ENCODE data around the gene SKI. TPM values are rescaled to one million over a fixed set of nuclear protein-coding genes. Genes with fewer than 3 reads are reported as not detected.

Gene SKI
- total RNA-seq, 6 experiments from 2014 or later: 23.7 to 84.8 (median 31.4) TPM

DNA sequence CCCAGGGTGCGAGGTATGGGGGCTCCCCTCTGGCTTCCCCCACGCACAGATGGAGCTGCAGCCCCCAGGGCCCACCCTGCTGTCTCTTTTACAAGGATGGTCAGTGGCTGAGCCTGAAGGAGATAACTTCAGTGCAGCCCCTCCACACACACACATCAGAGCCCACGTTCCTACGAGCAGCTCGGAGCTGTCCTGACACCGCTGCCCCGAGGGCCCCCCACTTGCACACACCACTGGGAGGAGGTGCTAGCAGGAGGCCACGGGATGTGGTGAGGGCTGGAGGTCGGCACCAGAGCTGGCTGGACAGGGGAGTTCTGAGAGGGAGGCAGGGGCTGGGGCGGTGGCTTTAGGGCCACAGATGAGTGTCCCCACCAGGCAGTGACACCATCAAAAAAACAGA lies 109.4 kb downstream of the SKI start:
- no peaks in the 10 kb centered on the region for H3K27me3 ChIP-seq
- DNase-seq (no peak), ATAC-seq (no peak)
- no peak for TF ChIP-seq POLR2A (IDR thresholded peaks at IDR 0.05)
- H3K9me3 ChIP-seq: no peaks in the 10 kb centered on the region
- H3K36me3 ChIP-seq: no peaks in the 10 kb centered on the region
- WGBS (ENCODE audit: insufficient coverage, low coverage, low lambda C conversion rate, missing lambda C conversion rate): 60% methylated on average over 1 of the region's 10 CpGs
- H3K4me1 ChIP-seq: no peaks in the 10 kb centered on the region
- intact Hi-C loops (cut with DNase I): no loop called here
- no peak overlapping the region for H3K4me3 ChIP-seq
- no peak overlapping the region for H3K27ac ChIP-seq

DNA sequence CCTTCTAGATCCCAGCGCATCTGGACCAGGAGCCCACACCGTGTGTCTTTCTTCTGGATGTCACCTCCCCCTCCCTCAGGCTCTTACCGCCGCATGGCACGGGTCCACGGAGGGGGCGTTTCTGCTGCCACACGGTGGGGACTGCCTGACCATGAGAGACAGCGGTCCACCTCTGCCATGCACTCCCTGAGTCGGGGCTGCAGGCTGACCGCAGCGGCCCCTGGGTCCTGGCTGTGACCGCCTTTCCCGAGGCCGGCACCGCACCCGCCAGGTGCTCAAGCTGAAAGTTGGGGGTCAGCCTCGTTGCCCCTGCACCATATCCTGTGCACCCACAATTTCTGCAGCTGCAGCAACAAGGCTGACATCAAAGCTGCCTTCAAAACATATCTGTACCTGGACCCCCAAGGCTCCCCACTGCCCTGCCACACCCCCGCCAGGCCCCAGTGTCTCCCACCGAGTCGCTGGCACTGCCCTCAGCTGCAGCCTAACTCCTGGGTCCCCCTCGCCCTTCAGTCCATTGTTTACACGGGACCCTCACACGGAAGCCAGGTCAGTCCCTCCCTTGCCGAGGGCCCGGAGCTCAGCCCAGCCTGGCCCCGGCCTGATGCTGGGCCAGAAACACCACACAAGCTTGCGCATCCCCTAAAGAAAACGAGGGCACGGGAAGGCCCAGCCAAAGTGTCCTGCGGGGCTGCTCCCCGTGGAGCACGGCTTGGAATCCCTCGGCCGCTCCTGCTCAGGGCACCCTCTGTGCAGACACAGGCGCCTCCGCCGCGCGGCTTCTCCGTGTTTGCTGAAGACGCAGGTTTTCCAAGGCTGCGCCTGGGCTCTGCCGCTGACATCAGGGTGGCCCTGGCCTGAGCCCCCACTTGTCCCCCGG lies 111.3 kb downstream of the SKI start:
- no peak for DNase-seq
- no peak for ATAC-seq
- Histone ChIP-seq H3K27me3 (no peaks in the 10 kb centered on the region), H3K9me3 (no peaks in the 10 kb centered on the region), H3K4me3 (no peak overlapping the region), H3K4me1 (no peaks in the 10 kb centered on the region), H3K27ac (no peak overlapping the region), H3K36me3 (no peaks in the 10 kb centered on the region)
- intact Hi-C loops (cut with DNase I): no loop called here
- 75% methylated on average over 13 of the region's 45 CpGs for WGBS (ENCODE audit: insufficient coverage, low coverage, low lambda C conversion rate, missing lambda C conversion rate)
- no peak for TF ChIP-seq POLR2A (IDR thresholded peaks at IDR 0.05)
- TF ChIP-seq, protein P1, sequence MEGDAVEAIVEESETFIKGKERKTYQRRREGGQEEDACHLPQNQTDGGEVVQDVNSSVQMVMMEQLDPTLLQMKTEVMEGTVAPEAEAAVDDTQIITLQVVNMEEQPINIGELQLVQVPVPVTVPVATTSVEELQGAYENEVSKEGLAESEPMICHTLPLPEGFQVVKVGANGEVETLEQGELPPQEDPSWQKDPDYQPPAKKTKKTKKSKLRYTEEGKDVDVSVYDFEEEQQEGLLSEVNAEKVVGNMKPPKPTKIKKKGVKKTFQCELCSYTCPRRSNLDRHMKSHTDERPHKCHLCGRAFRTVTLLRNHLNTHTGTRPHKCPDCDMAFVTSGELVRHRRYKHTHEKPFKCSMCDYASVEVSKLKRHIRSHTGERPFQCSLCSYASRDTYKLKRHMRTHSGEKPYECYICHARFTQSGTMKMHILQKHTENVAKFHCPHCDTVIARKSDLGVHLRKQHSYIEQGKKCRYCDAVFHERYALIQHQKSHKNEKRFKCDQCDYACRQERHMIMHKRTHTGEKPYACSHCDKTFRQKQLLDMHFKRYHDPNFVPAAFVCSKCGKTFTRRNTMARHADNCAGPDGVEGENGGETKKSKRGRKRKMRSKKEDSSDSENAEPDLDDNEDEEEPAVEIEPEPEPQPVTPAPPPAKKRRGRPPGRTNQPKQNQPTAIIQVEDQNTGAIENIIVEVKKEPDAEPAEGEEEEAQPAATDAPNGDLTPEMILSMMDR (IDR thresholded peaks at IDR 0.05): no peak

DNA sequence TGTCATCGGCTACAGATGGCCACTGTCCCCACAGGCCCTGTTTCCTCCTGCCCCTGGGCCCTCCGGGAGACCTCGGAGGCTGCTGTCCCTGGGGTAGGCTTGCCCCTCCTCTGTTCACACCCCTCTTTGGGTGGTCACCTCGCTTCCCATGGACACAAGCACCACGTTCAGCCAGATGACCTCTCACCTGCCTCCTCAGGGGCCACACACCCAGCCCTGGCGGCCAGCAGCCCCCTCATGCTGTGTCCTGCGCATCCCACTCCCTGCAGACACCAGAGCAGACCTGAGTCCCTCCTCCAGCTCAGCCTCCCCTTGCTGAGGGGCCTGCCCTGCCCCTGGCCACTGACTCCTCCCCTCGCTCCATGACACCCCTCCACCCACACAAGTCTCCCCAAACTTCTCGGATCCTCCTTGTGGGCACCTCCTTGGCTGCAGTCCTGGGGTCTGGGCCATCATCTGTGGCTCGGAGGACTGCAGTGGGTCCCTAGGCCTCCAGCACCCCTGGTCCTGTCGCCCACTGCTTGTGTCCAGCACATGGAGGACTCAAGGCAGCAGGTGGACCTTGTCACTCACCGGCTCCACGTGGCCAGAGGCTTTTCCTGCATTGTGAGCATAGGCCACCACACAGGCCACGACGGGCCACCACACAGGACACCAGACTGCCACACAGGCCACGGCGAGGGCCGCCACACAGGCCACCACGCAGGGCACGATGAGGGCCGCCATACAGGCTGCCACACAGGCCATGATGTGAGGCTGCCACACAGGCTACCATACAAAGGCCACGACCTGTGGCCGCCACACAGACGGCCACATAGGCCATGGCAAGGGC lies 112.2 kb downstream of the SKI start:
- Histone ChIP-seq H3K4me3 (no peak overlapping the region), H3K9me3 (no peaks in the 10 kb centered on the region), H3K36me3 (no peaks in the 10 kb centered on the region), H3K27me3 (no peaks in the 10 kb centered on the region), H3K27ac (no peak overlapping the region), H3K4me1 (no peaks in the 10 kb centered on the region)
- DNase-seq: no peak
- ATAC-seq: no peak
- TF ChIP-seq POLR2A (IDR thresholded peaks at IDR 0.05): no peak
- TF ChIP-seq, protein P1 (IDR thresholded peaks at IDR 0.05): no peak
- intact Hi-C loops (cut with DNase I): no loop called here
- WGBS (ENCODE audit: insufficient coverage, low coverage, low lambda C conversion rate, missing lambda C conversion rate): 71% methylated on average over 5 of the region's 24 CpGs

DNA sequence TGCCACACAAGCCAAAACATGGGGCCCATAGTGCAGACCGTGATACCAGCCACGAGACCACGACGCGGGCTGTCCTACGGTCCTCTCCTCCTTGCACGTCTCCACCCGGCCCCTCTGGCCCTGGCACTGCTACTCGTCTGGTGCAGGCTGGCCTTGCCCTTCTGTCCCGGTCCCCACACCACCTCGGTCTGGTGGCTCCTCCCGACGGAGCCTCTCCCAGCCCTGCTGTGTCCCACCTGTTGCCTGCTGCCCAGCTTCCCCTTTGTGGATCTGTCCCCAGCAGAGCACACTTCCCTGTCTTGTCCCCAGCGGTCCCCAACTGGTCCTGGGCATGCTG lies 112.8 kb downstream of the SKI start:
- intact Hi-C loops (cut with DNase I): no loop called here
- H3K36me3 ChIP-seq: no peaks in the 10 kb centered on the region
- H3K27ac ChIP-seq: no peak overlapping the region
- ATAC-seq (no peak), DNase-seq (no peak)
- WGBS (ENCODE audit: insufficient coverage, low coverage, low lambda C conversion rate, missing lambda C conversion rate): 86% methylated on average over 5 of the region's 14 CpGs
- TF ChIP-seq, protein P1 (IDR thresholded peaks at IDR 0.05): no peak
- TF ChIP-seq POLR2A (IDR thresholded peaks at IDR 0.05): no peak
- H3K27me3 ChIP-seq: no peaks in the 10 kb centered on the region
- H3K4me1 ChIP-seq: no peaks in the 10 kb centered on the region
- H3K9me3 ChIP-seq: no peaks in the 10 kb centered on the region
- no peak overlapping the region for H3K4me3 ChIP-seq
